SKM-1 treated with dmso at 0.1 percent for 144 hours (cell line): ENCODE data around the gene MMAB.
A peak's percentile ranks its signal among the peaks of the same experiment; 100 is the strongest.
"Not testable (repeated sequence)": the region's sequence is repeated elsewhere in the genome, so short reads cannot be mapped to it uniquely, and the experiment has no call there.

Source experiments
- DNase-seq: peaks from one replicate; lab custom pipeline; 2025; ENCODE audit not compliant: unreplicated experiment; lab: John Stamatoyannopoulos, UW

Gene MMAB

GRCh38 chr12:109604132-109604585 lies 30.9 kb upstream of the MMAB start:
- DNase-seq = no peak

GRCh38 chr12:109602132-109602531 lies 28.8 kb upstream of the MMAB start:
- not testable (repeated sequence) for DNase-seq

GRCh38 chr12:109601557-109601956 lies 28.3 kb upstream of the MMAB start:
- DNase-seq = no peak

- no peak for DNase-seq
Measured at GRCh38 chr12:109600995-109601394, 27.7 kb upstream of the MMAB start.

- no peak for DNase-seq
Measured at GRCh38 chr12:109600481-109600880, 27.2 kb upstream of the MMAB start.

GRCh38 chr12:109599087-109599486 lies 25.8 kb upstream of the MMAB start:
- DNase-seq = no peak

GRCh38 chr12:109598428-109598854 lies 25.1 kb upstream of the MMAB start:
- DNase-seq = no peak

- DNase-seq = peak; percentile 3
Measured at GRCh38 chr12:109597795-109598427, 24.6 kb upstream of the MMAB start.

- no peak for DNase-seq
Measured at GRCh38 chr12:109597414-109597794, 24.1 kb upstream of the MMAB start.

GRCh38 chr12:109596418-109597244 lies 23.3 kb upstream of the MMAB start:
- DNase-seq = no peak

- peak; percentile 47 for DNase-seq
Measured at GRCh38 chr12:109595321-109595902, 22.1 kb upstream of the MMAB start.

- DNase-seq = no peak
Measured at GRCh38 chr12:109594556-109595317, 21.4 kb upstream of the MMAB start.

GRCh38 chr12:109592905-109593272 lies 19.6 kb upstream of the MMAB start:
- DNase-seq = no peak

- no peak for DNase-seq
Measured at GRCh38 chr12:109592195-109592904, 19.0 kb upstream of the MMAB start.

- no peak for DNase-seq
Measured at GRCh38 chr12:109591041-109591440, 17.7 kb upstream of the MMAB start.

- no peak for DNase-seq
Measured at GRCh38 chr12:109590566-109590965, 17.3 kb upstream of the MMAB start.

GRCh38 chr12:109589691-109590245 lies 16.5 kb upstream of the MMAB start:
- DNase-seq = no peak

GRCh38 chr12:109589240-109589590 lies 15.9 kb upstream of the MMAB start:
- no peak for DNase-seq

GRCh38 chr12:109588461-109589239 lies 15.3 kb upstream of the MMAB start:
- no peak for DNase-seq

GRCh38 chr12:109587921-109588320 lies 14.6 kb upstream of the MMAB start:
- no peak for DNase-seq
